Uterus (tissue), 4 donors: ENCODE data around the gene CXXC5. TPM values are rescaled to one million over a fixed set of nuclear protein-coding genes. Genes with fewer than 3 reads are reported as not detected.

Source experiments
- DNase-seq, 2 donors: peaks; one replicate each; pipeline ENCODE4 v3.0.0-alpha.2; 2019 to 2020
- H3K27ac ChIP-seq, 2 donors: fragments of 200-600 bp; sonication (generic); 1 replicate in 1 of 2; 2 replicates in 1 of 2; pipeline ENCODE4 v1.5.1; 2016 to 2018
- H3K27me3 ChIP-seq, 2 donors: fragments of 200-600 bp; sonication (generic); one replicate each; pipeline ENCODE4 v1.5.1; 2018 to 2019; ENCODE audit warnings: control low read depth in 1 of 2
- H3K36me3 ChIP-seq, 2 donors: fragments of 200-600 bp; sonication (generic); one replicate each; pipeline ENCODE4 v1.5.1; 2019; ENCODE audit warnings: control low read depth in 1 of 2
- H3K4me1 ChIP-seq, 2 donors: fragments of 200-600 bp; sonication (generic); one replicate each; pipeline ENCODE4 v1.5.1; 2018 to 2019; ENCODE audit warnings: control low read depth in 1 of 2
- H3K4me3 ChIP-seq, 2 donors: fragments of 200-600 bp; sonication (generic); 1 replicate in 1 of 2; 2 replicates in 1 of 2; pipeline ENCODE4 v1.5.1; 2018 to 2019; ENCODE audit warnings: mild to moderate bottlenecking in 1 of 2
- H3K9me3 ChIP-seq, 2 donors: fragments of 200-600 bp; sonication (generic); one replicate each; pipeline ENCODE4 v1.5.1; 2019; ENCODE audit warnings: control low read depth in 1 of 2
- POLR2A ChIP-seq, 2 donors: fragments of 450-650 bp; IDR thresholded peaks; one replicate each; pipeline ENCODE4 v1.6.1; 2016; ENCODE audit warnings: antibody characterized with exemption in 2 of 2, mild to moderate bottlenecking in 1 of 2, moderate library complexity in 1 of 2
- intact Hi-C: fragments of 100-400 bp; cut with DNase I; formaldehyde crosslinking; loops from one replicate; pipeline ENCODE4 v1.15.1; 2023; ENCODE audit warnings: low total_unique reads
- total RNA-seq, 4 donors: library from RNA; depleted of rRNA in 3 of 4; stranded (reverse); fragments of >200 nt in 3 of 4; gene quantifications; one replicate each; pipeline versions ENCODE4 v1.1.0 to v1.2.4, GENCODE V29; 2014 to 2023
- TF ChIP-seq, protein P1 (sequence below), 4 experiments: fragments of 200-600 bp in 2 of 4; fragments of 450-650 bp in 2 of 4; sonication (generic) in 2 of 4; IDR thresholded peaks; one replicate each; pipeline ENCODE4 v1.5.1; 2016 to 2019; ENCODE audit warnings: antibody characterized with exemption in 4 of 4, mild to moderate bottlenecking in 2 of 4, moderate library complexity in 1 of 4
- donor health status: DM: yes; HTN: yes; CAD: no.

Gene CXXC5
- total RNA-seq, 4 donors from 2014 or later: 3.3 to 51.3 (median 35.0) TPM

DNA sequence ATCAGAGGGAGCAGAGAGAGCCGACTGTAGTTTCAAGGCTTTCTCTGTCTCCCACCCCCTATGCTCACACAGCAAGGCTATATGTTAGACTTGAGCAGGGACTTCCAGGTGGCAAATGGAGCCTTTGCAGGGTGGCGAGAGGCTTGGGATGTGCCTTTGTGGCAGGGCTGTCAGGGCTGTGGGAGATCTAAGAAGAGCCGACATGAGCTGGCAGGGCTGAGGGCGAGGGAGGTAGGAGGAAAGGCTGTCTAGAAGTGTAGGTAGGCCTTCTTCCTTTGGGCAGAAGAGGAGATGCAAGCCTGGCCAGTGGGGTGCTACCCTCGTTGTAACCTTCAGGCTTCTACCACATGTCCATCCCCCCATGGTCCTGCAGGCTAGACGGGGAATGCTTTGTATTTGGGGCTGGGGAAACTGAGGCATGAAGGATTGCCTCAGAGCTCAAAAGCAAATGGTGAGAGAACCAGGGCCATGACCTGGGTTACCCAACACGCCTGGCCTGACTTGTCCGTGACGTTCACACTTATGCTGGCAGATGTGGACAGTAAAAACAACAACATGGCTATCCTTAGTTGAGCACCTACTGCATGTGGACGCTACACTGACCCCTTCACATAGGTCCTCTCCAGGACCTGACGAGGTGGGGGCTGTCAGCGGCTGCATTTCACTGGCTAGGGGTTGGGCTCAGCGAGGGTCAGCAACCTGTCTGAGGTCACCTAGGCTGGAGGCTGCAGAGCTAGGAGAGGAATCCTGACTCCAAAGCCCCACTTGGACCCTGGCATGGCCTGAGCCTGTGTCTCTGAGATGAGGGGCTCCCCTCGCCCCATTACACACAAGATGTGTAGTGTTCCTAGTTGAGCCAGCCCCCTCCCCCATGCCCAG is 15.3 kb downstream of the CXXC5 start:
- Histone ChIP-seq H3K27ac (no peak overlapping the region), H3K9me3 (no peaks in the 10 kb centered on the region), H3K36me3 (no peaks in the 10 kb centered on the region), H3K27me3 (no peaks in the 10 kb centered on the region), H3K4me3 (no peak overlapping the region), H3K4me1 (peaks cover 0 to 37% of the 10 kb centered on the region in 2 donors)
- DNase-seq: no peak
- TF ChIP-seq, protein P1, sequence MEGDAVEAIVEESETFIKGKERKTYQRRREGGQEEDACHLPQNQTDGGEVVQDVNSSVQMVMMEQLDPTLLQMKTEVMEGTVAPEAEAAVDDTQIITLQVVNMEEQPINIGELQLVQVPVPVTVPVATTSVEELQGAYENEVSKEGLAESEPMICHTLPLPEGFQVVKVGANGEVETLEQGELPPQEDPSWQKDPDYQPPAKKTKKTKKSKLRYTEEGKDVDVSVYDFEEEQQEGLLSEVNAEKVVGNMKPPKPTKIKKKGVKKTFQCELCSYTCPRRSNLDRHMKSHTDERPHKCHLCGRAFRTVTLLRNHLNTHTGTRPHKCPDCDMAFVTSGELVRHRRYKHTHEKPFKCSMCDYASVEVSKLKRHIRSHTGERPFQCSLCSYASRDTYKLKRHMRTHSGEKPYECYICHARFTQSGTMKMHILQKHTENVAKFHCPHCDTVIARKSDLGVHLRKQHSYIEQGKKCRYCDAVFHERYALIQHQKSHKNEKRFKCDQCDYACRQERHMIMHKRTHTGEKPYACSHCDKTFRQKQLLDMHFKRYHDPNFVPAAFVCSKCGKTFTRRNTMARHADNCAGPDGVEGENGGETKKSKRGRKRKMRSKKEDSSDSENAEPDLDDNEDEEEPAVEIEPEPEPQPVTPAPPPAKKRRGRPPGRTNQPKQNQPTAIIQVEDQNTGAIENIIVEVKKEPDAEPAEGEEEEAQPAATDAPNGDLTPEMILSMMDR (IDR thresholded peaks at IDR 0.05): no peak
- no peak for TF ChIP-seq POLR2A (IDR thresholded peaks at IDR 0.05)
- intact Hi-C loops: no loop called here

- no peaks in the 10 kb centered on the region for H3K36me3 ChIP-seq
- H3K9me3 ChIP-seq: no peaks in the 10 kb centered on the region
- H3K27ac ChIP-seq: no peak overlapping the region
- H3K4me3 ChIP-seq: no peak overlapping the region
- intact Hi-C loops: no loop called here
- TF ChIP-seq, protein P1 (IDR thresholded peaks at IDR 0.05): no peak
- no peak for TF ChIP-seq POLR2A (IDR thresholded peaks at IDR 0.05)
- H3K27me3 ChIP-seq: no peaks in the 10 kb centered on the region
- H3K4me1 ChIP-seq: peaks cover 0 to 40% of the 10 kb centered on the region in 2 donors
- DNase-seq: no peak
Measured at GRCh38 chr5:139664086-139664693, 16.0 kb downstream of the CXXC5 start.

GRCh38 chr5:139664727-139665351 is 16.7 kb downstream of the CXXC5 start:
- intact Hi-C loops: no loop called here
- H3K4me3 ChIP-seq: no peak overlapping the region

DNA sequence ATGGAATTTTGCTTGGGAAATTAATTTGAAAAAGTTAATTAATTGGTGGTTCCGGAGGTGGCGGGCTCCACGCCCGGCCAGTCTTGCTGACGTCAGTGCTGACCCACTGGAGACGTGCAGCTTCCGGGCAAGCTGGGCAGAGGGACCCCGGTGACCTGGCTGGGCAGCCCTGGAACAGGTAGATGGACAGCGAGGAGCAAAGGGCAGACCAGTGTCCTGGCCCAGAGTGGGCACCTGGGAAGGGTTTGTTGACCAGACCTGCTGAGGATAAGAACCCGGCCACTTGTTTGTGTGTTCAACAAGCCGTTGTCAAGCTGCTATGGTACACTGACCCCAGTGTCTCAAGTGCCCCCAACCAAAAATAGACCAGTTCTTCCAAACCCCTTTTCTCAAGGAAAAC is 17.5 kb downstream of the CXXC5 start:
- H3K4me3 ChIP-seq: no peak overlapping the region
- TF ChIP-seq, protein P1 (IDR thresholded peaks at IDR 0.05): no peak
- TF ChIP-seq POLR2A (IDR thresholded peaks at IDR 0.05): no peak
- intact Hi-C loops: no loop called here
- no peaks in the 10 kb centered on the region for H3K9me3 ChIP-seq
- H3K36me3 ChIP-seq: no peaks in the 10 kb centered on the region
- H3K27me3 ChIP-seq: no peaks in the 10 kb centered on the region
- peaks cover 0 to 39% of the 10 kb centered on the region in 2 donors for H3K4me1 ChIP-seq
- DNase-seq: no peak
- no peak overlapping the region for H3K27ac ChIP-seq

More at GRCh38 chr5:139664727-139665351, 16.7 kb downstream of the CXXC5 start:
- DNase-seq: no peak
- no peak overlapping the region for H3K27ac ChIP-seq
- no peaks in the 10 kb centered on the region for H3K9me3 ChIP-seq
- no peaks in the 10 kb centered on the region for H3K27me3 ChIP-seq
- no peak for TF ChIP-seq POLR2A (IDR thresholded peaks at IDR 0.05)
- TF ChIP-seq, protein P1 (IDR thresholded peaks at IDR 0.05): no peak
- H3K4me1 ChIP-seq: peaks cover 0 to 39% of the 10 kb centered on the region in 2 donors
- no peaks in the 10 kb centered on the region for H3K36me3 ChIP-seq
